HCT116 (cell line): ENCODE data around the gene GRIK4.

Experiments used
- EZH2 ChIP-seq: fragments of 200-600 bp; sonication (generic); IDR thresholded peaks from 2 replicates; pipeline ENCODE4 v1.6.1; 2017; ENCODE audit warnings: antibody characterized with exemption, mixed run types
- FOSL1 ChIP-seq: IDR thresholded peaks from 2 replicates; pipeline ENCODE4 v1.6.1; 2012; ENCODE audit warnings: low read depth
- POLR2A ChIP-seq: IDR thresholded peaks from 2 replicates; pipeline ENCODE4 v1.7.0; 2011; ENCODE audit warnings: borderline replicate concordance; ENCODE audit not compliant: insufficient read depth, insufficient read length; ENCODE audit errors: extremely low read depth
- SRF ChIP-seq: IDR thresholded peaks from 2 replicates; pipeline ENCODE4 v1.6.1; 2012; ENCODE audit warnings: low read depth
- TF ChIP-seq, protein P1 (sequence below), 3 experiments: fragments of 200-600 bp in 1 of 3; sonication (generic) in 1 of 3; IDR thresholded peaks in 2 of 3; conservative IDR thresholded peaks in 1 of 3; 2 replicates each; pipeline ENCODE4 v1.5.1; 2012 to 2017; ENCODE audit warnings: low read depth in 2 of 3, low read length in 2 of 3, antibody characterized with exemption in 1 of 3, borderline replicate concordance in 1 of 3, control low read depth in 1 of 3, mild to moderate bottlenecking in 1 of 3, mixed read lengths in 1 of 3, mixed run types in 1 of 3, moderate library complexity in 1 of 3; ENCODE audit not compliant: insufficient read depth in 1 of 3
- TF ChIP-seq, protein P2 (sequence below): IDR thresholded peaks from 2 replicates; pipeline ENCODE4 v1.6.1; 2012

DNA sequence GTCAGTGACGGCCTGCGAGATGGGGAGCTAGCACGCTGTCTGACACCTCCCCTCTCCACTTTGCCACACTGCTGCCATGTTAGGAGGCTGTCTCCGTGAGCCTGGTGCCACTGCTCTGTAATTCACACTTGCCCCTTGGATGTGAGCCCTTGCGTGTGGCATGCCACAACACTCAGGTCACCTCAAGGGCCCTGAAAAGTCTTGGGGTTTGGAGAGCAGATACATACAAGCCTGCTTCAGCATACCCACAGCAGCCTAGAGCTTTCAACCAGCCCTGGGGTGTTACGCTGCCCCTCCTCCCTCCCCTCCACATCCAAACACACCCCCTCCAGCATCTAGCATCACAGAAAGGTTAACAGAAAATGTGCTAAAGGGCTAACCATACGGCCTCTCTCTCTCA lies 442.8 kb downstream of the GRIK4 start:
- no peak for TF ChIP-seq FOSL1
- TF ChIP-seq POLR2A = no peak
- TF ChIP-seq, protein P1, sequence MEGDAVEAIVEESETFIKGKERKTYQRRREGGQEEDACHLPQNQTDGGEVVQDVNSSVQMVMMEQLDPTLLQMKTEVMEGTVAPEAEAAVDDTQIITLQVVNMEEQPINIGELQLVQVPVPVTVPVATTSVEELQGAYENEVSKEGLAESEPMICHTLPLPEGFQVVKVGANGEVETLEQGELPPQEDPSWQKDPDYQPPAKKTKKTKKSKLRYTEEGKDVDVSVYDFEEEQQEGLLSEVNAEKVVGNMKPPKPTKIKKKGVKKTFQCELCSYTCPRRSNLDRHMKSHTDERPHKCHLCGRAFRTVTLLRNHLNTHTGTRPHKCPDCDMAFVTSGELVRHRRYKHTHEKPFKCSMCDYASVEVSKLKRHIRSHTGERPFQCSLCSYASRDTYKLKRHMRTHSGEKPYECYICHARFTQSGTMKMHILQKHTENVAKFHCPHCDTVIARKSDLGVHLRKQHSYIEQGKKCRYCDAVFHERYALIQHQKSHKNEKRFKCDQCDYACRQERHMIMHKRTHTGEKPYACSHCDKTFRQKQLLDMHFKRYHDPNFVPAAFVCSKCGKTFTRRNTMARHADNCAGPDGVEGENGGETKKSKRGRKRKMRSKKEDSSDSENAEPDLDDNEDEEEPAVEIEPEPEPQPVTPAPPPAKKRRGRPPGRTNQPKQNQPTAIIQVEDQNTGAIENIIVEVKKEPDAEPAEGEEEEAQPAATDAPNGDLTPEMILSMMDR (IDR thresholded peaks at IDR 0.05 in 2 of 3, conservative IDR thresholded peaks at IDR 0.05 in 1 of 3; ENCODE audit: borderline replicate concordance in 1 of 3, insufficient read depth in 1 of 3, low read depth in 2 of 3, low read length in 2 of 3) = no peak
- no peak for TF ChIP-seq EZH2
- TF ChIP-seq SRF = no peak
- TF ChIP-seq, protein P2, sequence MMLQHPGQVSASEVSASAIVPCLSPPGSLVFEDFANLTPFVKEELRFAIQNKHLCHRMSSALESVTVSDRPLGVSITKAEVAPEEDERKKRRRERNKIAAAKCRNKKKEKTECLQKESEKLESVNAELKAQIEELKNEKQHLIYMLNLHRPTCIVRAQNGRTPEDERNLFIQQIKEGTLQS = no peak
